AG04449 (cell line): ENCODE results near the gene HACD1.
A peak's percentile ranks its signal among the peaks of the same experiment; 100 is the strongest.
"Not testable (repeated sequence)": the region's sequence is repeated elsewhere in the genome, so short reads cannot be mapped to it uniquely, and the experiment has no call there.

Experiments
- CTCF ChIA-PET: fragments of 350-600 bp; formaldehyde crosslinking; extraction: SDS; loops from one replicate; lab custom pipeline; 2021; ENCODE audit warnings: antibody characterized with exemption; lab: Yijun Ruan, JAX
- POLR2A ChIA-PET: fragments of 400-600, 350-600 bp; formaldehyde crosslinking; extraction: SDS; loops from one replicate; lab custom pipeline; 2020; ENCODE audit warnings: antibody characterized with exemption, inconsistent platforms; lab: Yijun Ruan, JAX
- DNase-seq: peaks from one replicate; pipeline ENCODE4 v3.0.0-alpha.2; 2010; ENCODE audit warnings: low read depth, low spot score
- H3K4me3 ChIP-seq: 2 replicates; pipeline ENCODE4 v1.5.1; 2011; ENCODE audit warnings: low read depth, mild to moderate bottlenecking, control low read depth, low read length
- TF ChIP-seq, protein P1 (sequence below): IDR thresholded peaks from one replicate; pipeline ENCODE4 v1.5.1; 2011; ENCODE audit warnings: mild to moderate bottlenecking, moderate library complexity, low read length, control low read depth, inconsistent platforms; ENCODE audit not compliant: insufficient read depth; ENCODE audit errors: missing control alignments

Gene HACD1

DNA sequence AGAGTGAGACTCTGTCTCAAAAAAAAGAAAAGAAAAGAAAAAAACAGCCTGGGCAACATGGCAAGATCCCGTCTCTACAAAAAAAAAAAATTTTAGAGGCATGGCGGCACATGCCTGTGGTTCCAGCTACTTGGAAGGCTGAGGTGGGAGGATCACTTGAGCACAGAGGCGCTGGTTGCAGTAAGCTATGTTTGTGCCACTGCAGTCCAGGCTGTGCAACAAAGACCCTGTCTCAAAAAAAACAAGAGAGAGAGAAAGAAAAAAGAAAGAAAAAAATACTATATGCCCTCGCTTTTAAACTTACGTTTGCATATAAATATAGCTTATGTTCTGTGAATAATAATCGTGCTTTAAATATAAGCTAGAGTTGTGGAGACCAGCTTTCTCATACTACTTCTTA, 11.2 kb downstream of the HACD1 start:
- TF ChIP-seq, protein P1, sequence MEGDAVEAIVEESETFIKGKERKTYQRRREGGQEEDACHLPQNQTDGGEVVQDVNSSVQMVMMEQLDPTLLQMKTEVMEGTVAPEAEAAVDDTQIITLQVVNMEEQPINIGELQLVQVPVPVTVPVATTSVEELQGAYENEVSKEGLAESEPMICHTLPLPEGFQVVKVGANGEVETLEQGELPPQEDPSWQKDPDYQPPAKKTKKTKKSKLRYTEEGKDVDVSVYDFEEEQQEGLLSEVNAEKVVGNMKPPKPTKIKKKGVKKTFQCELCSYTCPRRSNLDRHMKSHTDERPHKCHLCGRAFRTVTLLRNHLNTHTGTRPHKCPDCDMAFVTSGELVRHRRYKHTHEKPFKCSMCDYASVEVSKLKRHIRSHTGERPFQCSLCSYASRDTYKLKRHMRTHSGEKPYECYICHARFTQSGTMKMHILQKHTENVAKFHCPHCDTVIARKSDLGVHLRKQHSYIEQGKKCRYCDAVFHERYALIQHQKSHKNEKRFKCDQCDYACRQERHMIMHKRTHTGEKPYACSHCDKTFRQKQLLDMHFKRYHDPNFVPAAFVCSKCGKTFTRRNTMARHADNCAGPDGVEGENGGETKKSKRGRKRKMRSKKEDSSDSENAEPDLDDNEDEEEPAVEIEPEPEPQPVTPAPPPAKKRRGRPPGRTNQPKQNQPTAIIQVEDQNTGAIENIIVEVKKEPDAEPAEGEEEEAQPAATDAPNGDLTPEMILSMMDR = no peak
- ChIA-PET POLR2A (interaction anchor here (0.7 to 0.8 kb wide), 2 partner anchors 11 to 129 kb away, joined by 3 to 4 read pairs; no protein-coding TSS in a partner anchor), CTCF (interaction anchor here (0.6 to 2.2 kb wide), 22 partner anchors 9 to 632 kb away, joined by 3 to 16 read pairs (median 4); partner anchors contain the start of gene HACD1)
- H3K4me3 ChIP-seq = no peak overlapping the region
- DNase-seq = no peak

DNA sequence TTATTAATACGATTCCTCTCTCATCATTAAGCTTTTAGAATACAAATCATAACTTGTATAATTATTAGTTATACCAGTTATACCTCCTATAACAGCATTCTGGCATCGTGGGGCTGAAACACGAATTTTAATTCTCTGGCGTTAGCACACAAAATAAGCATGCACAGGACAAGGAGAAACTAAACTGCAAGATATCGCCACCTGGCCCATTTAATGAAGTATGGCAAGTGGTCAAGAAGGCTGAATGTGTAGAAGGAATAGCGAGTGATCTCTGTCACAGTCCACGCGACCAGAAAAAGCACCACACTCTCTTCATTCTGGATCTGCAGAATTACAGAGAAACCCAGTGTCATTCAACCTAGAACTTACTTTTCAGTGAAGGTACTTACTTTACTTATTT, 18.1 kb downstream of the HACD1 start:
- POLR2A ChIA-PET = no interaction called here
- TF ChIP-seq, protein P1 = peak; percentile 46
- no peak overlapping the region for H3K4me3 ChIP-seq
- no peak for DNase-seq
- CTCF ChIA-PET = interaction anchor here (0.6 to 2.4 kb wide), 5 partner anchors 10 to 193 kb away, joined by 3 to 9 read pairs (median 4); no protein-coding TSS in a partner anchor

DNA sequence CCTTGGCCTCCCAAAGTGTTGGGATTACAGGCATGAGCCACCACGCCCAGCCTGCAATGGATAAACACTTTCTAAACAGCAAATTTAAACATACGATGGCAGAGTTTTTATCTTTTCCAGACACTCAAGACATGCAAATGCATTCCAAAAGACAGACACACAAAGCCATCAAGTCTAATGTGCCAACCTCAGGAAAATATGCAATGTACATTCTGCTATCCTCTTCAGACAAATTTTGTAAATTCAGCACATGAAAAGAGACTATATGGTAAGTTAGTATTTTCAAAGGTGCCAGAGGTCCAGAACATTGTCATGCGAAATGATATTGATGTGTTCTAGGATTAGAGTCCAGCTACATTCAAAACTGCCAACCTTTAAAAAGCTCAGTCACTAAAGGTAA, 19.8 kb downstream of the HACD1 start:
- TF ChIP-seq, protein P1 = no peak
- no peak overlapping the region for H3K4me3 ChIP-seq
- ChIA-PET CTCF (interaction anchor here (1.0 to 2.8 kb wide), 9 partner anchors 9 to 770 kb away, joined by 3 to 11 read pairs (median 3); no protein-coding TSS in a partner anchor), POLR2A (no interaction called here)
- no peak for DNase-seq

DNA sequence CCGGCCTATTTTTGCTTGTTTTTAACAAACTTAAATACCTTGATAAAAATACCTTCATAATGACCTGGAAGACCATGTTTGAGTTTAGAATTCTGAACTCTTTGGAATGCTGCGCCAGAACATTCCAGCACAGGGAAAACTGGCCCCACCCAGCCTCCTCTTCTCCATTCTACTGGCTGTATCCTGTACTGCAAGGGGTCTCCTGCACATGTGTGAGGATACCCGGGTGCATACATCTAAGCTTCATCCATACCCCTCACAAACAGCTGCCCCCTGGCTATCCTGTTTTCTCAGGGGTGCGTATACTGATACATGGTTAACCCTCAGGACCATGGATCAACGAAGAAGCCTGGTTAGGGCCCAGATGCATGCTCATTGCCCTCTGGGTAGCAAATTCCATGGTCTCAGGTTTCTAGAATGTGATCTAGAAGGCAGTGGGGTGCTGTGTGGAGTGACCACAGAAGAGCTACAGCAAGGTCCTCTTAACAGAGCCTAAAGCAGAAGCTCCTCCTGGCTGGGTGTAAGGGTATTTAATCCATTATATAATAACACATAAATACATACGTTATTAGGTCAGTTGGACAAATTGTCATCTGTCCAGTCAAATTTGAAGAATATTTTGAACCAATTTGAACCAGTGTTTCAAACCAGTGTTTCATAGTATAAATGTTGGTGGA, 26.1 kb downstream of the HACD1 start:
- no peak for DNase-seq
- POLR2A ChIA-PET = no interaction called here
- TF ChIP-seq, protein P1 = no peak
- CTCF ChIA-PET = interaction anchor here (0.9 to 1.9 kb wide), 9 partner anchors 16 to 763 kb away, joined by 3 to 5 read pairs (median 4); no protein-coding TSS in a partner anchor
- H3K4me3 ChIP-seq = no peak overlapping the region

DNA sequence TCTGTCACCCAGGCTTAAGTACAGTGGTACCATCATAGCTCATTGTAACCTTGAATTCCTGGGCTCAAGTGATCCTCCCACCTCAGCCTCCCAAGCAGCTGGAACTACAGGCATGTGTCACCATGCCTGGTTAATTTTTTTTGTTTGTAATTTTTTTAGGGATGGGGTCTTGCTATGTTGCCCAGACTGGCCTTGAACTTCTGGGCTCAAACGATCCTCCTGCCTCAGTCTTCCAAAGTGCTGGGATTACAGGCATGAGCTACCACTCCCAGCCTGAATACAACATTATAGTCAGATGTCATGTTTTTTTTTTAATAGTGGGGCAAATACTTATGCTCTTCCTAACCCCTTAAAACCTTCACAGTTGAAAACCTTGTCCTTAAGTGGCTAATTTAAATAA, 27.9 kb downstream of the HACD1 start:
- CTCF ChIA-PET = interaction anchor here (0.8 to 1.0 kb wide), 3 partner anchors 11 to 27 kb away, joined by 3 to 4 read pairs (median 3); no protein-coding TSS in a partner anchor
- POLR2A ChIA-PET, DNase-seq, H3K4me3 ChIP-seq: not testable (repeated sequence)

DNA sequence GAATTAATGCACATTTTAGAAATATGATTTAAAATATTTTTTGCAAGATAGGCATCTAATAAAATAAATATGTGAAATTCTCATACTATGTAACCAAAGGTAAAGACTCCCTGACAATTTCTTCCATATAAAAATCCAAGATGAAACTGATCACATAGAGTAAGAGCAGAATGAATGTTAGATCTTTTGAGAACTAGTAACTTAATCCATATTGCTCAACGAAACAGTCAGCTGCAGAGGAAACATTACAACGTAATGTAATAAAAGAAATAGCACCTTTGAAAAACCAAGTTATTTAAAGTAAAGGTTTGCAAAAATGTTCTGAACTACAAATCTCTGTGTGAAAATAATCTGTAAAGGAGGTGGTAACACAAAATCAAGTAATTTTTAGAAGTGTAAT, 28.8 kb downstream of the HACD1 start:
- ChIA-PET POLR2A (no interaction called here), CTCF (no interaction called here)
- TF ChIP-seq, protein P1 = no peak
- DNase-seq = no peak
- H3K4me3 ChIP-seq = no peak overlapping the region

DNA sequence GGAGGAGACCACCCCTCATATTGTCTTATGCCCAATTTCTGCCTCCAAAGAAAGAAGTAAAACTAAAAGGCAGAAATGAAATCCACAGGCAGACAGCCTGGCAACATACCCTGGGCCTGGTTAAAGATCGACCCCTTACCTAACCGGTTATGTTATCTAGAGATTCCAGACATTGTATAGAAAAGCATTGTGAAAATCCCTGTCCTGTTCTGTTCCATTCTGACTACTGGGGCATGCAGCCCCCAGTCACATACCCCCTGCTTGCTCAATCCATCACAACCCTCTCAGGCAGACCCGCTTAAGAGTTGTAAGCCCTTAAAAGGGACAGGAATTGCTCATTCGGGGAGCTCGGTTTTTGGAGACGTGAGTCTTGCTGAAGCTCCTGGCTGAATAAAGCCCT, 29.9 kb downstream of the HACD1 start:
- CTCF ChIA-PET = interaction anchor here (0.8 kb wide), 1 partner anchor 179 kb away, joined by 3 read pairs; no protein-coding TSS in a partner anchor
- DNase-seq, H3K4me3 ChIP-seq, POLR2A ChIA-PET: not testable (repeated sequence)
